ENCODE results near the gene PRPS1L1.

GRCh38 chr7:18019555-18019954 lies 8.1 kb downstream of the PRPS1L1 start:
- TF ChIP-seq CTCF (conservative IDR thresholded peaks at IDR 0.05; ENCODE audit: low read depth, low read length) (no peak), EZH2 (IDR thresholded peaks at IDR 0.05; ENCODE audit: borderline replicate concordance, low read depth, low read length, poor library complexity, severe bottlenecking) (no peak)

Measured in A673 (cell line).